Caco-2 (cell line): ENCODE measurements around the gene SEPTIN12. TPM values are rescaled to one million over a fixed set of nuclear protein-coding genes. Genes with fewer than 3 reads are reported as not detected.

ENCODE experiments used
- BruUV-seq: library from RNA; stranded (reverse); fragments of 400-500 nt; replicated peaks from 2 replicates; lab custom pipeline; 2021; lab: Mats Ljungman, UMichigan
- CTCF ChIA-PET: fragments of 300-600 bp; sonication (Branson Sonifier 250); formaldehyde crosslinking; loops from one replicate; lab custom pipeline; 2022; ENCODE audit warnings: antibody characterized with exemption; lab: Charles Lee
- POLR2A ChIA-PET: fragments of 300-600 bp; sonication (Branson Sonifier 250); formaldehyde crosslinking; loops from one replicate; lab custom pipeline; 2022; ENCODE audit warnings: antibody characterized with exemption; lab: Charles Lee
- DNase-seq, 2 experiments: peaks; one replicate each; pipeline versions ENCODE4 v3.0.0 to v3.0.0-alpha.2; 2020 to 2022
- H3K27me3 ChIP-seq: replicated peaks from 2 replicates; pipeline ENCODE4 v1.6.0; 2011; ENCODE audit warnings: low read length; ENCODE audit not compliant: control insufficient read depth, insufficient read depth
- H3K36me3 ChIP-seq: 2 replicates; pipeline ENCODE4 v1.5.1; 2011; ENCODE audit warnings: low read length; ENCODE audit not compliant: control insufficient read depth, insufficient read depth
- H3K4me1 ChIP-seq: fragments of 250-450 bp; sonication (Bioruptor Pico); 2 replicates; pipeline ENCODE4 v1.5.1; 2020; ENCODE audit warnings: mild to moderate bottlenecking
- H3K4me3 ChIP-seq: 2 replicates; pipeline ENCODE4 v1.5.1; 2011; ENCODE audit warnings: low read depth, mild to moderate bottlenecking, control low read depth, low read length
- H3K9me3 ChIP-seq: fragments of 250-450 bp; sonication (Bioruptor Pico); 2 replicates; pipeline ENCODE4 v1.5.1; 2020; ENCODE audit warnings: mild to moderate bottlenecking, moderate library complexity
- H3K27ac Mint-ChIP-seq: one replicate; pipeline ENCODE4 v1.8.0; 2022; ENCODE audit warnings: mixed read lengths; ENCODE audit not compliant: unreplicated experiment
- H3K27me3 Mint-ChIP-seq: one replicate; pipeline ENCODE4 v1.8.0; 2022; ENCODE audit warnings: mixed read lengths; ENCODE audit not compliant: insufficient read depth, unreplicated experiment
- H3K36me3 Mint-ChIP-seq: one replicate; pipeline ENCODE4 v1.8.0; 2022; ENCODE audit warnings: mild to moderate bottlenecking, mixed read lengths; ENCODE audit not compliant: insufficient read depth, unreplicated experiment
- H3K4me1 Mint-ChIP-seq: one replicate; pipeline ENCODE4 v1.8.0; 2022; ENCODE audit warnings: low read depth, mixed read lengths; ENCODE audit not compliant: unreplicated experiment
- H3K4me3 Mint-ChIP-seq: one replicate; pipeline ENCODE4 v1.8.0; 2022; ENCODE audit warnings: mild to moderate bottlenecking, moderate library complexity, mixed read lengths; ENCODE audit not compliant: unreplicated experiment
- H3K9me3 Mint-ChIP-seq: one replicate; pipeline ENCODE4 v1.8.0; 2022; ENCODE audit warnings: mixed read lengths; ENCODE audit not compliant: unreplicated experiment
- CTCF ChIP-seq, 2 experiments: fragments of 200-600 bp in 1 of 2; IDR thresholded peaks; 1 replicate in 1 of 2; 2 replicates in 1 of 2; pipeline versions ENCODE4 v1.5.1 to v1.8.0; 2011 to 2022; ENCODE audit warnings: antibody characterized with exemption in 1 of 2, control low read depth in 1 of 2, inconsistent platforms in 1 of 2, low read depth in 1 of 2, low read length in 1 of 2, mild to moderate bottlenecking in 1 of 2, moderate library complexity in 1 of 2; ENCODE audit not compliant: insufficient read depth in 1 of 2, severe bottlenecking in 1 of 2, unreplicated experiment in 1 of 2
- intact Hi-C: fragments of 100-400 bp; cut with micrococcal nuclease; formaldehyde crosslinking; loops from one replicate; pipeline ENCODE4 v1.10.0; 2022; ENCODE audit not compliant: unreplicated experiment
- total RNA-seq: library from RNA; stranded (reverse); gene quantifications from 2 replicates; pipeline ENCODE4 v1.2.3, GENCODE V29; 2022

SEPTIN12 gene
- total RNA-seq, 1 experiment from 2014 or later, result not detected

- intact Hi-C loops, result no loop called here
- Histone ChIP-seq H3K27me3 (no peaks in the 10 kb centered on the region), H3K9me3 (no peaks in the 10 kb centered on the region), H3K36me3 (no peaks in the 10 kb centered on the region), H3K4me1 (no peaks in the 10 kb centered on the region), H3K4me3 (no peak overlapping the region)
- CTCF ChIA-PET, result no interaction called here
- no TSS peak for BruUV-seq
- DNase-seq, result no peak
- Mint-ChIP-seq H3K4me3 (no peak overlapping the region), H3K36me3 (no peaks in the 10 kb centered on the region), H3K4me1 (peaks cover 7% of the 10 kb centered on the region), H3K27ac (no peak overlapping the region), H3K27me3 (no peaks in the 10 kb centered on the region), H3K9me3 (no peaks in the 10 kb centered on the region)
- no peak for TF ChIP-seq CTCF (IDR thresholded peaks at IDR 0.05; ENCODE audit: insufficient read depth in 1 of 2, low read depth in 1 of 2, low read length in 1 of 2, severe bottlenecking in 1 of 2, unreplicated experiment in 1 of 2)
- POLR2A ChIA-PET, result no interaction called here
These were observed 10.7 kb downstream of the SEPTIN12 start for GRCh38 chr16:4777339-4778049.

GRCh38 chr16:4776141-4776705, 11.9 kb downstream of the SEPTIN12 start:
- Histone ChIP-seq H3K4me1 (no peaks in the 10 kb centered on the region), H3K27me3 (no peaks in the 10 kb centered on the region), H3K4me3 (no peak overlapping the region), H3K36me3 (no peaks in the 10 kb centered on the region), H3K9me3 (no peaks in the 10 kb centered on the region)
- CTCF ChIA-PET, result no interaction called here
- no TSS peak for BruUV-seq
- TF ChIP-seq CTCF (IDR thresholded peaks at IDR 0.05; ENCODE audit: insufficient read depth in 1 of 2, low read depth in 1 of 2, low read length in 1 of 2, severe bottlenecking in 1 of 2, unreplicated experiment in 1 of 2), result no peak
- Mint-ChIP-seq H3K9me3 (no peaks in the 10 kb centered on the region), H3K27me3 (no peaks in the 10 kb centered on the region), H3K4me1 (peaks cover 7% of the 10 kb centered on the region), H3K36me3 (no peaks in the 10 kb centered on the region), H3K27ac (no peak overlapping the region), H3K4me3 (no peak overlapping the region)
- POLR2A ChIA-PET, result no interaction called here
- intact Hi-C loops, result no loop called here
- no peak for DNase-seq

GRCh38 chr16:4775005-4775404, 13.1 kb downstream of the SEPTIN12 start:
- Mint-ChIP-seq H3K36me3 (no peaks in the 10 kb centered on the region), H3K9me3 (no peaks in the 10 kb centered on the region), H3K27ac (no peak overlapping the region), H3K4me1 (peaks cover 7% of the 10 kb centered on the region), H3K27me3 (no peaks in the 10 kb centered on the region), H3K4me3 (no peak overlapping the region)
- no peaks in the 10 kb centered on the region for H3K36me3 ChIP-seq
- CTCF ChIA-PET, result no interaction called here
- intact Hi-C loops, result no loop called here
- no peak for DNase-seq
- no peak for TF ChIP-seq CTCF (IDR thresholded peaks at IDR 0.05; ENCODE audit: insufficient read depth in 1 of 2, low read depth in 1 of 2, low read length in 1 of 2, severe bottlenecking in 1 of 2, unreplicated experiment in 1 of 2)
- BruUV-seq, result no TSS peak
- H3K27me3 ChIP-seq, result no peaks in the 10 kb centered on the region
- no peaks in the 10 kb centered on the region for H3K9me3 ChIP-seq
- no peaks in the 10 kb centered on the region for H3K4me1 ChIP-seq
- no peak overlapping the region for H3K4me3 ChIP-seq
- POLR2A ChIA-PET, result no interaction called here
